ENCODE data around the gene LCORL. TPM values are rescaled to one million over a fixed set of nuclear protein-coding genes. Genes with fewer than 3 reads are reported as not detected.

LCORL gene
- total RNA-seq, 2 experiments from 2014 or later, result 31.4 to 37.4 TPM

GRCh38 chr4:17884511-17884910 is 137.0 kb downstream of the LCORL start:
- Histone ChIP-seq H3K9me3 (ENCODE audit: low read length) (no peaks in the 10 kb centered on the region), H3K9me2 (ENCODE audit: insufficient read depth, low read length) (no peaks in the 10 kb centered on the region), H3K4me2 (ENCODE audit: low read length) (no peak overlapping the region), H3K36me3 (ENCODE audit: insufficient read depth, low read length) (peaks cover 9% of the 10 kb centered on the region; the same call in 1 of the 2 replicates), H2AFZ (ENCODE audit: low read length) (no peak overlapping the region), H3K4me3 (ENCODE audit: low read depth, low read length, poor library complexity, severe bottlenecking) (no peak overlapping the region), H3K4me1 (ENCODE audit: insufficient read depth, low read length, poor library complexity, severe bottlenecking) (no peaks in the 10 kb centered on the region), H3K79me2 (ENCODE audit: insufficient read depth, low read depth, low read length) (no peaks in the 10 kb centered on the region), H4K20me1 (ENCODE audit: insufficient read depth, low read length) (no peaks in the 10 kb centered on the region), H3K27ac (ENCODE audit: low read depth, low read length, poor library complexity, severe bottlenecking) (no peak overlapping the region)
- CTCF ChIA-PET (ENCODE audit: unreplicated experiment), result no interaction called here
- POLR2A ChIA-PET, result interaction anchor here (0.5 to 1.9 kb wide), 5 partner anchors 12 to 1248 kb away, joined by 3 to 6 read pairs (median 3); no protein-coding TSS in a partner anchor
- intact Hi-C loops (cut with micrococcal nuclease; ENCODE audit: unreplicated experiment), result no loop called here
- TF ChIP-seq CTCF (conservative IDR thresholded peaks at IDR 0.05; ENCODE audit: low read length) (no peak), EZH2phosphoT487 (IDR thresholded peaks at IDR 0.05; ENCODE audit: borderline replicate concordance, low read depth, low read length) (no peak)
- DNase-seq (ENCODE audit: low spot score), result no peak
- BruUV-seq (replicated peaks), result no TSS peak

GRCh38 chr4:17884063-17884462 is 137.5 kb downstream of the LCORL start:
- no peaks in the 10 kb centered on the region for H3K79me2 ChIP-seq (ENCODE audit: insufficient read depth, low read depth, low read length)
- no peak overlapping the region for H3K27ac ChIP-seq (ENCODE audit: low read depth, low read length, poor library complexity, severe bottlenecking)
- no peaks in the 10 kb centered on the region for H3K9me2 ChIP-seq (ENCODE audit: insufficient read depth, low read length)
- no peaks in the 10 kb centered on the region for H3K9me3 ChIP-seq (ENCODE audit: low read length)
- no peaks in the 10 kb centered on the region for H4K20me1 ChIP-seq (ENCODE audit: insufficient read depth, low read length)
- DNase-seq (ENCODE audit: low spot score), result no peak
- no peak for TF ChIP-seq CTCF (conservative IDR thresholded peaks at IDR 0.05; ENCODE audit: low read length)
- TF ChIP-seq EZH2phosphoT487 (IDR thresholded peaks at IDR 0.05; ENCODE audit: borderline replicate concordance, low read depth, low read length), result no peak
- H3K4me1 ChIP-seq (ENCODE audit: insufficient read depth, low read length, poor library complexity, severe bottlenecking), result no peaks in the 10 kb centered on the region
- CTCF ChIA-PET (ENCODE audit: unreplicated experiment), result no interaction called here
- H3K4me3 ChIP-seq (ENCODE audit: low read depth, low read length, poor library complexity, severe bottlenecking), result no peak overlapping the region
- intact Hi-C loops (cut with micrococcal nuclease; ENCODE audit: unreplicated experiment), result no loop called here
- H3K36me3 ChIP-seq (ENCODE audit: insufficient read depth, low read length), result peaks cover 9% of the 10 kb centered on the region; the same call in 1 of the 2 replicates
- no peak overlapping the region for H2AFZ ChIP-seq (ENCODE audit: low read length)
- no peak overlapping the region for H3K4me2 ChIP-seq (ENCODE audit: low read length)
- POLR2A ChIA-PET, result interaction anchor here (0.5 to 1.9 kb wide), 3 partner anchors 13 to 218 kb away, joined by 3 to 5 read pairs (median 3); no protein-coding TSS in a partner anchor
- BruUV-seq (replicated peaks), result no TSS peak

- POLR2A ChIA-PET, result interaction anchor here (0.9 to 1.0 kb wide), 2 partner anchors 24 to 25 kb away, joined by 3 to 4 read pairs; no protein-coding TSS in a partner anchor
- BruUV-seq (replicated peaks), result no TSS peak
- TF ChIP-seq CTCF (conservative IDR thresholded peaks at IDR 0.05; ENCODE audit: low read length) (no peak), EZH2phosphoT487 (IDR thresholded peaks at IDR 0.05; ENCODE audit: borderline replicate concordance, low read depth, low read length) (no peak)
- Histone ChIP-seq H3K36me3 (ENCODE audit: insufficient read depth, low read length) (peaks cover 8% of the 10 kb centered on the region; the same call in 1 of the 2 replicates), H3K27ac (ENCODE audit: low read depth, low read length, poor library complexity, severe bottlenecking) (no peak overlapping the region), H3K4me3 (ENCODE audit: low read depth, low read length, poor library complexity, severe bottlenecking) (no peak overlapping the region), H2AFZ (ENCODE audit: low read length) (no peak overlapping the region), H3K9me2 (ENCODE audit: insufficient read depth, low read length) (no peaks in the 10 kb centered on the region), H3K4me1 (ENCODE audit: insufficient read depth, low read length, poor library complexity, severe bottlenecking) (no peaks in the 10 kb centered on the region), H3K79me2 (ENCODE audit: insufficient read depth, low read depth, low read length) (no peaks in the 10 kb centered on the region), H3K4me2 (ENCODE audit: low read length) (no peak overlapping the region), H4K20me1 (ENCODE audit: insufficient read depth, low read length) (no peaks in the 10 kb centered on the region), H3K9me3 (ENCODE audit: low read length) (no peaks in the 10 kb centered on the region)
- intact Hi-C loops (cut with micrococcal nuclease; ENCODE audit: unreplicated experiment), result no loop called here
- CTCF ChIA-PET (ENCODE audit: unreplicated experiment), result no interaction called here
- DNase-seq (ENCODE audit: low spot score), result no peak
Measured at GRCh38 chr4:17877661-17878060, 143.9 kb downstream of the LCORL start.

Measured in OCI-LY7 (cell line).